CD4-positive, alpha-beta T cell treated with Interleukin-12 subunit alpha and Interleukin-12 subunit beta, for 1 hour (primary cell): ENCODE data around the gene TSPAN31.

ENCODE experiments used
- DNase-seq: peaks from one replicate; pipeline ENCODE4 v3.0.0-alpha.2; 2020

TSPAN31 gene

GRCh38 chr12:57797933-57798332 lies 53.1 kb downstream of the TSPAN31 start:
- DNase-seq, result no peak
